SIG-M5 treated with dmso at 0.1 percent for 504 hours (cell line): ENCODE results near the gene FOXJ1.

Experiments used
- DNase-seq: peaks from one replicate; lab custom pipeline; 2025; ENCODE audit not compliant: unreplicated experiment; lab: John Stamatoyannopoulos, UW

The FOXJ1 gene

GRCh38 chr17:76142585-76143041, 1.6 kb upstream of the FOXJ1 start:
- no peak for DNase-seq

GRCh38 chr17:76142039-76142584, 1.1 kb upstream of the FOXJ1 start:
- no peak for DNase-seq

- no peak for DNase-seq
These were observed 309 bp downstream of the FOXJ1 start for GRCh38 chr17:76140661-76141211.

- no peak for DNase-seq
These were observed 1.0 kb downstream of the FOXJ1 start for GRCh38 chr17:76139801-76140660.

GRCh38 chr17:76138896-76139752, 1.9 kb downstream of the FOXJ1 start:
- DNase-seq, result no peak

- no peak for DNase-seq
These were observed 2.7 kb downstream of the FOXJ1 start for GRCh38 chr17:76138234-76138895.

- no peak for DNase-seq
These were observed 3.5 kb downstream of the FOXJ1 start for GRCh38 chr17:76137351-76138233.

- DNase-seq, result no peak
These were observed 4.1 kb downstream of the FOXJ1 start for GRCh38 chr17:76137001-76137350.

GRCh38 chr17:76136276-76137000, 4.6 kb downstream of the FOXJ1 start:
- DNase-seq, result no peak

- no peak for DNase-seq
These were observed 5.2 kb downstream of the FOXJ1 start for GRCh38 chr17:76135810-76136188.

GRCh38 chr17:76134911-76135809, 5.9 kb downstream of the FOXJ1 start:
- no peak for DNase-seq

- no peak for DNase-seq
These were observed 8.3 kb downstream of the FOXJ1 start for GRCh38 chr17:76132574-76133338.

- no peak for DNase-seq
These were observed 9.1 kb downstream of the FOXJ1 start for GRCh38 chr17:76131692-76132573.

- no peak for DNase-seq
These were observed 9.9 kb downstream of the FOXJ1 start for GRCh38 chr17:76131051-76131691.

GRCh38 chr17:76130473-76130872, 10.6 kb downstream of the FOXJ1 start:
- DNase-seq, result no peak

GRCh38 chr17:76125922-76126321, 15.1 kb downstream of the FOXJ1 start:
- DNase-seq, result no peak
